ENCODE measurements around the gene STK32B. TPM values are rescaled to one million over a fixed set of nuclear protein-coding genes. Genes with fewer than 3 reads are reported as not detected.

STK32B gene
- total and polyA plus RNA-seq, 11 donors = 0.08 to 2.0 (median 0.25) TPM

DNA sequence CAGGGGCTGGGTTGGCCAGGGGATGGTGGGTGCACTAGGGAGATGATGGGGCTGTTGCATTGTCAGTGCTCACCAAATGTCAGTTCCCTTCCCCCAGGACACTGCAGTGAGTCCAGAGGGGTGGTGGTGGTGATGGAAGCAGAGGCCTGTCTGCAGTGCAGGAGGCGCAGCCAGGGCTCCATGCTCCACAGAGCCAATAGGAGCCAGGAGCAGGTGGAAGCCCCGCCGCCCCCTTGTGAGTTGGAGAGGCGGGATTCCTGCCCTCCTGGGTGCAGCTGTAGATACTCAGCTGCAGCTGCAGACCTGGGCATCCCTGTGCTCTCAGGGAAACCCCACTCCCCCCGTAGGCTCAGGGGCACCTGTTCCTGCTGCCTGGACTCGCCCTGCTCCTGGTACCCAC lies 372.4 kb downstream of the STK32B start:
- WGBS, 4 donors = 78 to 80% methylated on average over 6 of the region's 6 CpGs; no CpG with 5 or more reads in 2 of the 4 donors
- Histone ChIP-seq H3K4me1 (no peaks in the 10 kb centered on the region), H3K27ac (no peak overlapping the region), H3K4me3 (no peak overlapping the region), H3K36me3 (no peaks in the 10 kb centered on the region), H3K9me3 (peaks cover 0 to 1% (median 0%) of the 10 kb centered on the region in 12 donors), H3K27me3 (peaks cover 0 to 10% (median 0%) of the 10 kb centered on the region in 9 donors)
- intact Hi-C loops (cut with DNase I) = no loop called here
- DNase-seq (no peak), ATAC-seq (no peak)
- no peak for TF ChIP-seq POLR2A (IDR thresholded peaks at IDR 0.05)
- TF ChIP-seq, protein P1, sequence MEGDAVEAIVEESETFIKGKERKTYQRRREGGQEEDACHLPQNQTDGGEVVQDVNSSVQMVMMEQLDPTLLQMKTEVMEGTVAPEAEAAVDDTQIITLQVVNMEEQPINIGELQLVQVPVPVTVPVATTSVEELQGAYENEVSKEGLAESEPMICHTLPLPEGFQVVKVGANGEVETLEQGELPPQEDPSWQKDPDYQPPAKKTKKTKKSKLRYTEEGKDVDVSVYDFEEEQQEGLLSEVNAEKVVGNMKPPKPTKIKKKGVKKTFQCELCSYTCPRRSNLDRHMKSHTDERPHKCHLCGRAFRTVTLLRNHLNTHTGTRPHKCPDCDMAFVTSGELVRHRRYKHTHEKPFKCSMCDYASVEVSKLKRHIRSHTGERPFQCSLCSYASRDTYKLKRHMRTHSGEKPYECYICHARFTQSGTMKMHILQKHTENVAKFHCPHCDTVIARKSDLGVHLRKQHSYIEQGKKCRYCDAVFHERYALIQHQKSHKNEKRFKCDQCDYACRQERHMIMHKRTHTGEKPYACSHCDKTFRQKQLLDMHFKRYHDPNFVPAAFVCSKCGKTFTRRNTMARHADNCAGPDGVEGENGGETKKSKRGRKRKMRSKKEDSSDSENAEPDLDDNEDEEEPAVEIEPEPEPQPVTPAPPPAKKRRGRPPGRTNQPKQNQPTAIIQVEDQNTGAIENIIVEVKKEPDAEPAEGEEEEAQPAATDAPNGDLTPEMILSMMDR (IDR thresholded peaks at IDR 0.05) = no peak

DNA sequence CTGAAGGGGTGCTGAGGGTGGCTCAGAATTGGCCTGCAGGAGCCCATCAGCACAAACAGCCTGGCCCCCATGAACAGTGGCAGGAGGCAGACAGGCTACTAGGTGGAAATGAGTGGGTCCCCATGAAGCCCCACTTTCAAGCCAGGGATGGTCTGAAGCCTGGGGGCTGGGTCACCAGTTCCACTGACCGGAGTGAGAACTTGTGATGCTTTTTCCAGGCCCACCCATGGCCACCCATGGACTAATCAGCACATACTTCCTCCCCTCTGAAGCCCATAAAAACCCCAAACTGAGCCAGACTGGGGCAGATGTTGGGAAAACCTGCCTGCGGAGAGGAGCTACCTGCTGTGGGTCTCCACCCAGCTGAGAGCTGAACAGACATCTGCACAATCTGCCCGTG lies 372.9 kb downstream of the STK32B start:
- Histone ChIP-seq H3K9me3 (peaks cover 0 to 7% (median 0%) of the 10 kb centered on the region in 12 donors), H3K27ac (no peak overlapping the region), H3K4me1 (no peaks in the 10 kb centered on the region), H3K36me3 (no peaks in the 10 kb centered on the region), H3K27me3 (peaks cover 0 to 10% (median 0%) of the 10 kb centered on the region in 9 donors), H3K4me3 (no peak overlapping the region)
- WGBS, 4 donors = 71 to 87% (median 86%) methylated on average over 2 to 3 of the region's 3 CpGs
- intact Hi-C loops (cut with DNase I) = no loop called here
- no peak for DNase-seq
- ATAC-seq = no peak
- TF ChIP-seq POLR2A (IDR thresholded peaks at IDR 0.05) = no peak
- TF ChIP-seq, protein P1 (IDR thresholded peaks at IDR 0.05) = no peak

- H3K4me1 ChIP-seq = no peaks in the 10 kb centered on the region
- H3K27me3 ChIP-seq = peaks cover 0 to 10% (median 0%) of the 10 kb centered on the region in 9 donors
- H3K36me3 ChIP-seq = no peaks in the 10 kb centered on the region
- ATAC-seq = no peak
- no peak overlapping the region for H3K4me3 ChIP-seq
- intact Hi-C loops (cut with DNase I) = no loop called here
- no peak for DNase-seq
- no peak overlapping the region for H3K27ac ChIP-seq
- TF ChIP-seq POLR2A (IDR thresholded peaks at IDR 0.05) = no peak
- TF ChIP-seq, protein P1 (IDR thresholded peaks at IDR 0.05) = no peak
- H3K9me3 ChIP-seq = peaks cover 0 to 14% (median 0%) of the 10 kb centered on the region in 12 donors
- 83 to 100% (median 90%) methylated on average over 2 to 8 of the region's 8 CpGs for WGBS, 4 donors
Observed at GRCh38 chr4:5424901-5425300, 373.6 kb downstream of the STK32B start.

GRCh38 chr4:5429747-5430146 lies 378.5 kb downstream of the STK32B start:
- no peak for ATAC-seq
- intact Hi-C loops (cut with DNase I) = no loop called here
- DNase-seq = no peak
- H3K36me3 ChIP-seq = no peaks in the 10 kb centered on the region
- no peak overlapping the region for H3K27ac ChIP-seq
- no peaks in the 10 kb centered on the region for H3K27me3 ChIP-seq
- H3K4me1 ChIP-seq = no peaks in the 10 kb centered on the region
- no peak for TF ChIP-seq POLR2A (IDR thresholded peaks at IDR 0.05)
- TF ChIP-seq, protein P1 (IDR thresholded peaks at IDR 0.05) = no peak
- H3K9me3 ChIP-seq = peaks cover 0 to 16% (median 0%) of the 10 kb centered on the region in 12 donors
- H3K4me3 ChIP-seq = no peak overlapping the region

All from heart left ventricle (tissue), 16 donors.